Measurements from ENCODE around the gene SNX24.

GRCh38 chr5:122977319-122977718, 131.9 kb downstream of the SNX24 start:
- TF ChIP-seq, protein P1, sequence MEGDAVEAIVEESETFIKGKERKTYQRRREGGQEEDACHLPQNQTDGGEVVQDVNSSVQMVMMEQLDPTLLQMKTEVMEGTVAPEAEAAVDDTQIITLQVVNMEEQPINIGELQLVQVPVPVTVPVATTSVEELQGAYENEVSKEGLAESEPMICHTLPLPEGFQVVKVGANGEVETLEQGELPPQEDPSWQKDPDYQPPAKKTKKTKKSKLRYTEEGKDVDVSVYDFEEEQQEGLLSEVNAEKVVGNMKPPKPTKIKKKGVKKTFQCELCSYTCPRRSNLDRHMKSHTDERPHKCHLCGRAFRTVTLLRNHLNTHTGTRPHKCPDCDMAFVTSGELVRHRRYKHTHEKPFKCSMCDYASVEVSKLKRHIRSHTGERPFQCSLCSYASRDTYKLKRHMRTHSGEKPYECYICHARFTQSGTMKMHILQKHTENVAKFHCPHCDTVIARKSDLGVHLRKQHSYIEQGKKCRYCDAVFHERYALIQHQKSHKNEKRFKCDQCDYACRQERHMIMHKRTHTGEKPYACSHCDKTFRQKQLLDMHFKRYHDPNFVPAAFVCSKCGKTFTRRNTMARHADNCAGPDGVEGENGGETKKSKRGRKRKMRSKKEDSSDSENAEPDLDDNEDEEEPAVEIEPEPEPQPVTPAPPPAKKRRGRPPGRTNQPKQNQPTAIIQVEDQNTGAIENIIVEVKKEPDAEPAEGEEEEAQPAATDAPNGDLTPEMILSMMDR (IDR thresholded peaks at IDR 0.05; ENCODE audit: low read depth, low read length, missing input control): no peak
- TF ChIP-seq JUND (IDR thresholded peaks at IDR 0.05) (no peak), ATF3 (IDR thresholded peaks at IDR 0.05) (no peak), HNF4G (IDR thresholded peaks at IDR 0.05) (no peak), HNF4A (conservative IDR thresholded peaks at IDR 0.05) (no peak), TAF1 (conservative IDR thresholded peaks at IDR 0.05) (no peak), SP1 (IDR thresholded peaks at IDR 0.05) (no peak), FOXA1 (IDR thresholded peaks at IDR 0.05) (no peak), RXRA (IDR thresholded peaks at IDR 0.05) (no peak)
